ENCODE measurements around the gene CYP27A1.

The CYP27A1 gene

DNA sequence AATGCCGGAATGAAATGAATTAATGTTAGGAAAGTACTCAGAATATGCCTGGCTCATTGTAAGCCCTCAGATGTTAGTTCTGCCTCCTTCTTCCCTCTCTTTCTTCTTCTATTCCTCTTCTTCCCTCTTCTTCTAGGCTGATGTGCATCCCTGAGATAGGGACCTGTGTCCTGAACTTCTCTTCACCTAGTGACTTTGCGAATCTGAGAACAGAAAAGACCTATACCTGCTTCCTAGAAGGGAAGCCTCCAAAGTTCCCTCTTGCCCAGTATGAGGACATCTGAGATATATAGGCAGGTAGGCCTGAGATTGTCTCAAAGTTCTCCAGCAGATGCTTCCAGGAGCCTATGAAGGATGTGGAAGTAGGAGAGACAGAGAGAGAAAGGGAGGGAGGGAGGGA, 8.1 kb upstream of the CYP27A1 start:
- DNase-seq (ENCODE audit: low spot score), result no peak

- DNase-seq (ENCODE audit: low spot score), result no peak
These were observed 5.5 kb upstream of the CYP27A1 start for GRCh38 chr2:218776488-218776887.

DNA sequence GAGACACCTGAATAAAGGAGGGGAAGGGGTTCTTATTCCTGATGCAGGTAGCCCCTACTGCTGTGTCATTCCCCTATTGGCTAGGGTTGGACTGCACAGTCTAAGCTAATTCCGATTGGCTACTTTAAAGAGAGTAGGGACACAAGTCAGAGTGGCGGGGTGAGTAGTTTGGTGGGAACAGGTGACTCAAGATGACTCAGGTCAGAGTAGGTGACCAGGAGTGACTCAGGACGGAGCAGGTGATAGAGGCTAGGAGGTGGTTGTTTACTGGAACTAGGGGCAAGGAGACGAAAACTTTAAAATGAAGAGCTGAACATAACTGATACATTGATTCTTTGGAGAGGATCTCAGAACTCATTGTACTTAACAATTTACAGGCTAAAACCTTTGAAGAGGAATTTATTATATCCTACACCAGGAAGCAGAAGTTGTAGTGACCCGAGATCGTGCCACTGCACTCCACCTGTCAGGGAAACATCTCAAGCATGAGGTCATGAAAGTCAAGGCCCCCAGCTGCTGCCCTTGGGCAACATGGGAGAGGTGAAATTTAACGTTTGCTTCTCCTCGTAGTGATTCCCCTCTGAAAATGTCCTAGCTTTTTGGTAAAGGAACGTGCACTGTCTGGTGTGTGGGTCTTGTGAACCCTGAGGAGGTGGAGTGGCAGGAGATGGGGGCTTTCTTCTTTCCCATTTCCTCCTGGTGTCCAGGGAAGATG, 4.5 kb upstream of the CYP27A1 start:
- DNase-seq (ENCODE audit: low spot score), result no peak

- DNase-seq (ENCODE audit: low spot score), result no peak
These were observed 1.9 kb upstream of the CYP27A1 start for GRCh38 chr2:218780046-218780445.

DNA sequence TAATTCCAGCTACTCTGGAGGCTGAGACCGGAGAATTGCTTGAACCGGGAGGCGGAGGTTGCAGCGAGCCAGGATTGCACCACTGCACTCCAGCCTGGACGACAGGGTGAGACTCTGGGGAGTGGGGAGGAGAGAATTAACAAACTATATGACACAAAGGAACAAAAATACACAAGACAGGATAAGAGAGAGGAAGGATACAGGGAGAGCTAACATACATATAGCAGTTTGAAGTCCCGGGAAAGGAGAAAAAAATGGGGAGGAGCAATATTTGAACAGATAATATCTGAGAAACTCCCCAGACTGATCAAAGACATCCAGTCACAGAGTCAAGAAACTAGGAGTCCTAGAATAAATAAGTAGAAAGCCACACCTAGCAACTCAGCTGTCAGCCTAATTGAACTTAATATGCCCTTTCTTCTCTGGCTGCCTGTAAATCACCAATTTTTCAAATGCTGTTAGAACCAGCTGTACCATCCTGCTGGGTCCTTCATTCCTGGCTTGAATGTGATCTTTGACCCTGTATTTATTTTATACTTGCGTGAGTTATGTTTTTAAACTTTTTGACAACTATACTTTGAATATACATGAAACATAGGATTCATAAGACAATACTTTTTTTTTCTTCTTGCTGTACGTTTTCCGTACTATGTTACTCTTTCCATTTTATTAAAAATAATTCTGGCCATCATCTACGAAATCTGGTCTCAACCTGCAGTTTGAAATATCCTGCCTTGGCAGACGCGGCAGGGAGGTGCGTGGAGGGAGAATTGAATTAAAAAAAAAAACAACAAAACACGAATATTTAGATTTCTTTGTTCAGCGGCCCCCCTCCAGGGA, 876 bp upstream of the CYP27A1 start:
- no peak for DNase-seq (ENCODE audit: low spot score)

DNA sequence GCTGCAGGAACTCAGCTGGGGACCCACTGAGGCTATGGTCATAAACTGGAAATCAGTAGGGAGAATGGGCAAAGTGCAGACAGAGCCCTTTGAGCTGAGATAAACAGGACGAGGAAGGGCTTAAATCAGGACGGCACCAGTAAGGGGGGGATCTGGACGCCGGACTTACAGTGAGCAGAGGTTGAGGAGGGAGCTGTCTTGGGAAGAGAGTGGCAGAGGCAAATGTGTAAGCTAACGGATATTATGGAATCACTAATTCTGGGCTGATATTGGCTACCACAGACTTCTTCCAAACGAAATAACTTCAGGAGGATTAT, 539 bp downstream of the CYP27A1 start:
- no peak for DNase-seq (ENCODE audit: low spot score)

- no peak for DNase-seq (ENCODE audit: low spot score)
These were observed 1.7 kb downstream of the CYP27A1 start for GRCh38 chr2:218783688-218784087.

DNA sequence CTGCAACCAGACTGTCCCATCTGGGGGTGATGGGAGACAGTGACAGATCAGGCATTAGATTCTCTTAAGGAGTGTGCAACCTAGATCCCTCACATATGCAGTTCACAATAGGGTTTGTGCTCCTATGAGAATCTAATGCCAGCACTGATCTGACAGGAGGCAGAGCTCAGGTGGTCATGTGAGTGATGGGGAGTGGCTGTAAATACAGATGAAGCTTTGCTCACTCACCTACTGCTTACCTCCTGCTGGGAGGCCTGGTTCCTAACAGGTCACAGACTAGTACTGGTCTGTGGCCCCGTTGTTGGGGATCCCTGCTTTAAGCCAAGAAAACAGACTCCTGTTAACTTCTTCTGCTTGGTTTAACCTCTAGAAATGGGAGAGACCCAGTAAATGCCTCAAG, 3.2 kb downstream of the CYP27A1 start:
- DNase-seq (ENCODE audit: low spot score), result no peak

DNA sequence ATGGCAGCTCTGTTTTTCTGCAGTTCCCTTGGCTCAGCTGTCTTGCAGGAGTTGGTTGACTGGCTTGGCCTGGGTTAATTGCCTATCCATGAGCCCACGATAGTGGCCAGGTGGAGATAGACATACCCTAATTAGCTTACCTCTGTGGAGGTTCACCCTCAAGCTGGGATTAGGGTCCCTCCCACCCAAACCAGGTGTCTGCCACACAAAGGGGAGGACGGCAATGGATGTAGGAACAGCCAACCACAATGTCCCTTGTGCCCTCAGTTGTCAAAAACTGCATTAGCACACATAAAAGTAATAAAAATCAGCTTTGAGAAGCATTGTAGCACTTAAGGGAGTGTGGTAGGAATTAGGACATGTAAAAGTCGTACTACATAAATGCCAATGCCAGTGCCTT, 4.2 kb downstream of the CYP27A1 start:
- no peak for DNase-seq (ENCODE audit: low spot score)

GRCh38 chr2:218788529-218789255, 6.7 kb downstream of the CYP27A1 start:
- no peak for DNase-seq (ENCODE audit: low spot score)

GRCh38 chr2:218792433-218792832, 10.5 kb downstream of the CYP27A1 start:
- no peak for DNase-seq (ENCODE audit: low spot score)

GRCh38 chr2:218796691-218797090, 14.7 kb downstream of the CYP27A1 start:
- DNase-seq (ENCODE audit: low spot score), result no peak

DNA sequence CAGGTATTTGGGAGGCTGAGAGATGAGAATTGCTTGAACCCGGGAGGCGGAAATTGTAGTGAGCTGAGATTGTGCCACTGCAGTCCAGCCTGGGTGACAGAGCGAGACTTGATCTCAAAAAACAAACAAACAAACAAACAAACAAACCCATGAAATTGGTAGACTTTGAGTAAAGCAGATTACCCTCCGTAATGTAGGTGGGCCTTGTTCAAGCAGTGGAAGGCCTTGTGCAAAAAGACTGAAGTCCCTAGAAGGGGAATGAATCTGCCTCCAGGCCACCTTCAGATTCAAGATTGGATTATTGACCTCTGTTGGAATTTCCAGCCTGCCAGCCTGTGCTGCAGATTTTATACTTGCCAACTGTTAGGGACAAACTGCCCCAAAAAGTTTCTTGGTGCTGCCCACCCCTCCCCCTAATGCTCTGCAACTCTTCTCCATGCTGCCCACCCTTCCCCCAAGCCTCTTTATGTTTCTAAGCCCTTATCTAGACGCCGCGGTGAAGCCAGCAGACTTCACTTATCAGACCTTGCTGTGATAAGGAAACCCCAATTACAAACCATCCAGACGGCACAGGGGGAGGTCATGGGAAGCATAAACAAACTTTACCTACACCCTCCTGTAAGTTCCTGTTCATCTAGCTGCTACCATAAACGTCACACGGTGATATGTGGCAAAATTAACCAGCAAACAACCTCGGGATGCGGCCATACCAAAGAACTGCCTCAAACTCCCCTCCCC, 17.0 kb downstream of the CYP27A1 start:
- no peak for DNase-seq (ENCODE audit: low spot score)

- DNase-seq (ENCODE audit: low spot score), result no peak
These were observed 18.0 kb downstream of the CYP27A1 start for GRCh38 chr2:218799990-218800389.

GRCh38 chr2:218802386-218802994, 20.5 kb downstream of the CYP27A1 start:
- no peak for DNase-seq (ENCODE audit: low spot score)

DNA sequence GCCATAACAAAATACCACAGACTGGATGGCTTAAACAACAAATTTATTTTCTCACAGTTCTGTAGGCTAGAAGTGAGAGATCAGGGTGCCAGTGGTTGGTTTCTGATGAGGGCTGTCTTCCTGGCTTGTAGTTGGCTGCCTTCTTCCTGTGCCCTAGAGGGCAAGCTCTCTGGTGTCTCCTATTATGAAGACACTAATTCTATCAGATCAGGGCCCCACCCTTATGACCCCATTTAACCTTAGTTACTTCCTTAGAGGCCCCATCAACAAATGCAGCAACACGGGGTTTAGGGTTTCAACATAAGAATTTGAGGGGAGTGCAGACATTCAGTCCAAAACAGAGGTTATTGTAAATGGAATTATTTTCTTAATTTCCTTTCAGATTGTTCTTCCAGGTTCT, 22.9 kb downstream of the CYP27A1 start:
- no peak for DNase-seq (ENCODE audit: low spot score)

- no peak for DNase-seq (ENCODE audit: low spot score)
These were observed 23.7 kb downstream of the CYP27A1 start for GRCh38 chr2:218805627-218806026.

- no peak for DNase-seq (ENCODE audit: low spot score)
These were observed 24.5 kb downstream of the CYP27A1 start for GRCh38 chr2:218806346-218806978.

DNA sequence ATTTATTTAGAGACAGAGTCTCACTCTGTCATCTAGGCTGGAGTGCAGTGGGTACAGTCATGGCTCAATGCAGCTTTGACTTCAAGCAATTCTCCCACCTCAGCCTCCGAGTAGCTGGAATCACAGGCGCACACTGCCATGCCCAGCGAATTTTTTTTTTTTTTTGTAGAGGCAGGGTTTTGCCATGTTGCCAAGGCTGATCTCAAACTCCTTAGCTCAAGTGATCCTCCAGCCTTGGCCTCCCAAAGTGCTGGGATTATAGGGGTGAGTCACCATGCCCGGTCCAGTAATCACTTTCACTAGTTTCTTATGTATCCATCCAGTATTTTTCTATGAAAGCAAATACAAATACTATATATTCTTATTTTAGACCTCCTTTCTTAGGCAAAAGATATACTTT, 25.7 kb downstream of the CYP27A1 start:
- DNase-seq (ENCODE audit: low spot score), result no peak

GRCh38 chr2:218809515-218809914, 27.6 kb downstream of the CYP27A1 start:
- no peak for DNase-seq (ENCODE audit: low spot score)

DNA sequence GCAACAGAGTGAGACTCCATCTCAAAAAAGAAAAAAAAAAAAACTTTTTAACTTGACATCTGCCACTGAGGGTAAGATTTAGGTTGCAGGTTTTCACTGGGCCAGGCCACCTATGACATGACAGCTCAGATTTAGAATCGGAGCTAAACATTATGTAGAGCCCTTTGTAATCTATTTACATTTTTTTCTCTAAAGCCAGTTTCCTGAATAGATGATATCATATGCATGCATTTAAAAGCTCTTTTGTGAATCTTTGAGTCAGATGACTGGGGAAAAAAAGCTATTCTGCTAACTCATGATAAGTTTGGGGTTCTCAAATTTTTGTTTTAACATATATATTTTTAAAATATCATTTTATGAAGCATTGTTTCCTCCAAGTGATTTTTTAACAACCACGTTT, 28.3 kb downstream of the CYP27A1 start:
- no peak for DNase-seq (ENCODE audit: low spot score)

Measured in ecto neural progenitor cell (in vitro differentiated cells).